GM12801 (cell line): ENCODE data around the gene GRXCR2.

Source experiments
- CTCF ChIP-seq: IDR thresholded peaks from one replicate; pipeline ENCODE4 v1.5.1; 2011; ENCODE audit warnings: control low read depth; ENCODE audit not compliant: insufficient read length; ENCODE audit errors: extremely low read depth

Gene GRXCR2

GRCh38 chr5:145847499-145848497 lies 25.0 kb downstream of the GRXCR2 start:
- no peak for TF ChIP-seq CTCF

- no peak for TF ChIP-seq CTCF
Measured at GRCh38 chr5:145846081-145846480, 26.7 kb downstream of the GRXCR2 start.

GRCh38 chr5:145841299-145841698 lies 31.5 kb downstream of the GRXCR2 start:
- TF ChIP-seq CTCF = no peak

- no peak for TF ChIP-seq CTCF
Measured at GRCh38 chr5:145840458-145841132, 32.2 kb downstream of the GRXCR2 start.

GRCh38 chr5:145838276-145838675 lies 34.5 kb downstream of the GRXCR2 start:
- no peak for TF ChIP-seq CTCF

DNA sequence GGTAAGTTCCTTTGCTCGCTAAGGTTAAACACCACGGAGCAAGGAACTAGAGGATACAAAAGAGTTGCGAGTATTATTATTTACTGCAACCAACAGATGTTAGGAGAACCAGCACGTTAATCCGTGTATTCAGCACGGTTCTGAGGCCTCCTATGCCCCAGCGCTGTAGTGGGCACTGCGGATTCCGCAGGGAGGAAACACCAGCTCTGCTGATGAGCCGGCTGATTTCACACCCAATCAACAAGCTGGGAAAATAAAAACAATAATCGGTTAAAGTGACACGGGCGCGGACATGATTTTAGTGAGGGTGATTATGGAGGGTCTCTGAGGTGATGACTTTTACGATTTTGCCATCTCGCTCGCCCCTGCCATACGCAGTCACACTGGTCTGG lies 37.0 kb downstream of the GRXCR2 start:
- no peak for TF ChIP-seq CTCF
